Muscle of leg (tissue), 11 donors: ENCODE measurements around the gene PAK6. TPM values are rescaled to one million over a fixed set of nuclear protein-coding genes. Genes with fewer than 3 reads are reported as not detected.

Experiments
- DNase-seq: peaks from one replicate; pipeline ENCODE4 v3.0.0; 2013
- H3K27ac ChIP-seq: one replicate; pipeline ENCODE4 v1.5.1; 2013; ENCODE audit warnings: mild to moderate bottlenecking, low read length, control low read depth
- H3K27me3 ChIP-seq: one replicate; pipeline ENCODE4 v1.6.1; 2013; ENCODE audit warnings: low read length; ENCODE audit not compliant: control insufficient read depth, insufficient read depth
- H3K36me3 ChIP-seq: one replicate; pipeline ENCODE4 v1.6.1; 2013; ENCODE audit warnings: low read length; ENCODE audit not compliant: control insufficient read depth, insufficient read depth
- H3K4me1 ChIP-seq: one replicate; pipeline ENCODE4 v1.6.1; 2013; ENCODE audit warnings: low read length; ENCODE audit not compliant: control insufficient read depth, insufficient read depth
- H3K4me3 ChIP-seq: one replicate; pipeline ENCODE4 v1.5.1; 2013; ENCODE audit warnings: low read length, control low read depth
- H3K9me3 ChIP-seq: replicated peaks from 2 replicates; pipeline ENCODE4 v1.6.1; 2013; ENCODE audit warnings: low read depth, low read length; ENCODE audit not compliant: control insufficient read depth
- WGBS: methylation state at CpG from one replicate; pipeline ENCODE4 v1.1.5; 2013; ENCODE audit warnings: missing lambda C conversion rate; ENCODE audit not compliant: insufficient coverage; 5-methylcytosine and 5-hydroxymethylcytosine counted together
- polyA plus RNA-seq, 8 donors: library from polyadenylated mRNA; unstranded; fragments of 120-200 nt; gene quantifications; one replicate each; pipeline versions ENCODE4 v1.2.1 to v1.2.3, GENCODE V29; 2013; ENCODE audit warnings: inconsistent platforms in 1 of 8, low replicate concordance in 1 of 8; ENCODE audit not compliant: insufficient read length in 8 of 8, insufficient read depth in 1 of 8
- total RNA-seq: library from RNA; stranded (reverse); fragments of 120-200 nt; gene quantifications from one replicate; pipeline ENCODE4 v1.2.4, GENCODE V29; 2013

Gene PAK6
- total and polyA plus RNA-seq, 9 donors = 0.29 to 1.6 (median 0.53) TPM

DNA sequence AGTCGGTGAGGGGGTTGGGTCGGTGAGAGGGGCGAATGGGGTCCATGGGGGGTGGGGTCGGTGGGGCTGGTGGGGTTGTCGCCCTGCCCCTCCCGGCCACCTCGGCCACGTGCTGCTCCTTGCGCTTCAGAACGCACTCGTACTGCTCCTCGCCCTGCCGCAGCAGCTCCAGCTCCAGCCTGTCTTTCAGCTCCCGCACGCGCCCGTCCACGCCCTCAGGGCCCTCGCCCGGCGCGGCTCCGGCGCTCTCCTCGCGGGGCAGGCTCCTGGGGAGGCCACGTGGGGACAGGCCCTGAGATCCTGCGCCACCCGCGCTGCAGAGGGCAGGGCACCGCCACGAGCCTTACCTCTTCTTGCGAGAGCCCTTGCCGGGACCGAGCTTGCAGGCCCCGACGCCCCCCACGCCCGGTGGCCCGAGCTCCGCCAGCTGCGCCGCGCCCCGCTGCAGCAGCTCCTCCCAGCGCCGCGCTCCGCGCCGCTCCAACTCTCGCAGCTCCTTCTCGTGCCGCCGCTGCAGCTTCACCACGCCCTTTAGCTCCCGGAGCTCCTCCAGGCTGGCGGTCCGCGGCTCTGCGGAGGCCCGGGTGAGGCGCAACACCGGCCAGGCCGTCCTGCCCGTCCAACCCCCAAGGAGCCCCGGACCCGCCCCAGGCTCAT lies 52.2 kb downstream of the PAK6 start:
- peak; percentile 70 for DNase-seq
- no peak overlapping the region for H3K27ac ChIP-seq
- no peaks in the 10 kb centered on the region for H3K36me3 ChIP-seq

DNA sequence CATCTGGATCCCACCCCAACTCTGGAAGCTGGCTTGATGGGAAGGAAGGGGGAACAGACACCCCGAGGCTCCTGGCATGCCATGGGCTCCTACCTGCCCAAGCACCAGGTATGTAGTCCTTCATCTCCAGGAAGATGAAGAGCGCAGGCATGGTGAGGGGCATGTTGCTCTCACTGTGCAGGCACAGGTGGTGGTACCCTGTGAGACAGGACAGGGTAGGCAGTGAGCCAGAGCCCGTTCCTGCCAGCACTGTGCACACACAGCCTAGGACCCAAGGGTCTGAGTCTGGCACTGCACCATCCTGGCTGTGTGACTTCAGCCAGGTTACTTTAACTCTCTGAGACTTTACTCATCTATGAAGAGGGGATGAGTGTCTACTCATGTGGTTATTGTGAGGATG lies 53.4 kb downstream of the PAK6 start:
- H3K4me3 ChIP-seq = no peak overlapping the region
- no peaks in the 10 kb centered on the region for H3K9me3 ChIP-seq
- no peak overlapping the region for H3K27ac ChIP-seq
- H3K4me1 ChIP-seq = peaks cover 23% of the 10 kb centered on the region
- no peak for DNase-seq
- 100% methylated on average over 1 of the region's 3 CpGs for WGBS
- H3K36me3 ChIP-seq = no peaks in the 10 kb centered on the region
- peaks cover 40% of the 10 kb centered on the region for H3K27me3 ChIP-seq

More for the DNA sequence above, 52.2 kb downstream of the PAK6 start:
- Histone ChIP-seq H3K4me3 (peak overlapping the region; percentile 21), H3K9me3 (no peaks in the 10 kb centered on the region), H3K27me3 (peaks cover 41% of the 10 kb centered on the region), H3K4me1 (peaks cover 33% of the 10 kb centered on the region)
- 3% methylated on average over 60 of the region's 68 CpGs for WGBS

DNA sequence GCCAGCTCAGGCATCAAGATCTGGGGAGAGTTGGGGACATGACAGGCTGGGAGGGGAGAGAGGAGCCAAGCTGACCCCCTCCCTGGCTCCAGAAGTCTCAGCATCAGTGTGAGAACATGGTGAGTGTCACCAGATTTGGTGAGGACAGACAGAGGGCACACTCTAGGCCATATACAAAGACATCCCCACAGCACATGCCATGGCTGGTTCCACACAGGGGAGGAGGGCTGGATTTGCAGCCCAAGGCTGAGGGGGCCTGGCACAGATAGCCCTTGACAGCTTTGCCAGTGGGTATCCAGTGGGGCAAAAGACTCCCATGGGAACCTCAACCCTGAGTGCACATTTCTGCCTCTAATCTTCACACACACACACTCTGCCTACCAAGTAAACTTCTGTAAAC lies 54.1 kb downstream of the PAK6 start:
- H3K27ac ChIP-seq = no peak overlapping the region
- peaks cover 21% of the 10 kb centered on the region for H3K4me1 ChIP-seq
- no peaks in the 10 kb centered on the region for H3K36me3 ChIP-seq
- H3K9me3 ChIP-seq = no peaks in the 10 kb centered on the region
- no peak overlapping the region for H3K4me3 ChIP-seq
- no peak for DNase-seq
- peaks cover 41% of the 10 kb centered on the region for H3K27me3 ChIP-seq

DNA sequence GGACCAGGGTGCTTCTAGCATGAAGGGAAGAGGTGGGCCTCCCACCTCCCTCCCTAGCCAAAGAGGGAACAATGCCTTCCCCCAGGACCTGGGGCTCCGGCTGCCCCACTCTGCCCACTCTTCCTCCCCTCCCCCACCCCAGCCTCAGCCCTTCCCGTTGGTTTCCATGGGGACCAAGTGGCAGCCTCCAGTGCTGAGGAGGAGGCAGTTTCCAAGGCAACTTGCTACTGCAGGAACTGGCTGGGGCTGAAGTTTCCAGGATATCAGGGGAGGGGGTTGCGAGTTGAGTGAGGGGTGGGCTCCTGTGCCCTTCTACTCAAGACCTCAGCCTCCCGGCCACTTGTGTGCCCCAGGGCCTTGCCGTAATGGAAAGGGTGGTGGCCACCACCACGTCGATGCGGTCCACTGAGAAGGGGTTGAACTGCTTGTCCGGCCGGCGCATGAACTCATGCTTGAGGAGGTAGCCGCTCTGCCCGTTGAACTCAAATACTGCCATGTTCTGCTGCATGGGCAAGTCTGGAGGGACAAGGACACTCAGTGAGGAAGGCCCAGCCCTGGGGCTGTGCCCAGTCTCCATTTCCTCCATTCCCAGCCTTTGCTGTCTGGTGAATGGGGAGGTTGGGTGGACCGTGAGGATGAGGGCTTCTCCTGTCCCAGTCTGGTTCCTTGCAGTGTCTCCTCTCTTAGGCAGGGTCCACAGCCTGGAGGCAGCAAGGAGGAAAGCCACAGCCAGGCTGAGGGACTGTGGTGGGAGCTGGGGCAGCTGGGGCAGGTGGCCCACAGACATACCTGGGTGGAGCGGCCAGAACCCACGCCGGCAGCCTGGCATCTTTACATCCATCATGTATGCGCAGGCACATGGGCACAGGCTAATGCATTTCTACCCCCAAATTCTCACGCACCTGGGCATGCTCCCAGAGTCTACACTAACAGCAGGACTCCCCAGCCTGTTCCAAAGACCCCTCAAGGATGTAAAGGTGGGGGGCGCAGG lies 55.3 kb downstream of the PAK6 start:
- WGBS = 91% methylated on average over 12 of the region's 20 CpGs

DNA sequence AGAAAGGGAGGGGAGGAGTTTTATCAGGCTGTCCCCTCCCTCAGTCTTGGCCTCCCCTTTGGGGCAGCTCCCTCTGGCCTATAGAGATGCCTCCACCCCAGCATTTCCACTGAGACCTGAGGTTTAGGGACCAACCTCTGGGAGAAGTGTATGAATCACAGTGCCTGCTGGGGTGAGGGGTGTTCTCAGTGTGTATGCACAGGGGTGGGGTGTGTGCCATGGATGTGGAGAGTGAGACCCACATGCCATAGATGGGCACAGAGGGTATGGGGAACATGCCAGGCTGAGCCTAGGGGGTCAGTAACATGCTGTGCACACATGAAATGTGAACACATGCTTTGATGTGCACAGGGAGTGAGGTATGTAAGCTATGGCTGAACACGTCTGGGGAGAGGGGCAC lies 56.4 kb downstream of the PAK6 start:
- H3K27me3 ChIP-seq = peaks cover 36% of the 10 kb centered on the region
- H3K9me3 ChIP-seq = peaks cover 3% of the 10 kb centered on the region
- H3K36me3 ChIP-seq = no peaks in the 10 kb centered on the region
- H3K4me3 ChIP-seq = no peak overlapping the region
- no peak overlapping the region for H3K27ac ChIP-seq
- 75% methylated on average over 1 of the region's 1 CpG for WGBS
- no peak for DNase-seq
- peaks cover 13% of the 10 kb centered on the region for H3K4me1 ChIP-seq

More for the DNA sequence above, 55.3 kb downstream of the PAK6 start:
- Histone ChIP-seq H3K4me3 (no peak overlapping the region), H3K27me3 (peaks cover 39% of the 10 kb centered on the region), H3K9me3 (no peaks in the 10 kb centered on the region), H3K27ac (no peak overlapping the region), H3K36me3 (no peaks in the 10 kb centered on the region), H3K4me1 (peaks cover 20% of the 10 kb centered on the region)
- no peak for DNase-seq

DNA sequence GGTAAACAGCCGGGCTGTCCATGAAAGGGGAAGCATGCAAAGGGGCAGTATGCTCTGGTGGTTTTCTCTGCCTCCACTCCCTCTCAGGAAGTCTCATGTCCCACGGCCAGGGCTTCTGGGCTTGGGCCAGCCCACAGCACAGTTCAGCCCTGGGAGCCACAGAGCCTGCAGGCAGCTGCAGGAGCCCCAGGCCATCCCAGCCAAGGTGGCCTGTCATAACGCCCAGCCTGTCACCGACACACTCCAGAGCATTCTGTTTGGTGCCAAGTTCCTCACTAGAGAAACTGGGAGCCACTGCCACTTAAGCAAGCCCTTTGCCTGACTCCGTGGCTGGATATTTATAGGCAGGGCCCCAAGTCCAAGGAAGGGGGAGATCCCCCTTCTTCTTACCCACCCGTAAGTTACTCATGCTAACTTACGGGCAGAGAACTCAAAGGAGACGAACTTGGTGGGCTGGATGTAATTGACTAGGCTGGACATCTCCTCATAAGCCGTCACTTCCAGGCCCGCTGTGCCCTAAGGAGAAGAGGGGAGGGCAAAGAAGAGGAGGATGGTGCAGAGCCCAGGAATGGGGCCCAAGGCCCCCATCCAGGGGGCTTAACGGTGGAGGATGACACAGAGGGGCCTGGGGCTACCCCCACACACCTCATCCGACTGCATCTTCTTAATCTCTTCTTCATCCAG lies 57.2 kb downstream of the PAK6 start:
- H3K27me3 ChIP-seq = peaks cover 33% of the 10 kb centered on the region
- no peak overlapping the region for H3K4me3 ChIP-seq
- peaks cover 6% of the 10 kb centered on the region for H3K9me3 ChIP-seq
- no peak overlapping the region for H3K27ac ChIP-seq
- no peaks in the 10 kb centered on the region for H3K36me3 ChIP-seq
- H3K4me1 ChIP-seq = peaks cover 9% of the 10 kb centered on the region
- no peak for DNase-seq
- 25% methylated on average over 5 of the region's 12 CpGs for WGBS

DNA sequence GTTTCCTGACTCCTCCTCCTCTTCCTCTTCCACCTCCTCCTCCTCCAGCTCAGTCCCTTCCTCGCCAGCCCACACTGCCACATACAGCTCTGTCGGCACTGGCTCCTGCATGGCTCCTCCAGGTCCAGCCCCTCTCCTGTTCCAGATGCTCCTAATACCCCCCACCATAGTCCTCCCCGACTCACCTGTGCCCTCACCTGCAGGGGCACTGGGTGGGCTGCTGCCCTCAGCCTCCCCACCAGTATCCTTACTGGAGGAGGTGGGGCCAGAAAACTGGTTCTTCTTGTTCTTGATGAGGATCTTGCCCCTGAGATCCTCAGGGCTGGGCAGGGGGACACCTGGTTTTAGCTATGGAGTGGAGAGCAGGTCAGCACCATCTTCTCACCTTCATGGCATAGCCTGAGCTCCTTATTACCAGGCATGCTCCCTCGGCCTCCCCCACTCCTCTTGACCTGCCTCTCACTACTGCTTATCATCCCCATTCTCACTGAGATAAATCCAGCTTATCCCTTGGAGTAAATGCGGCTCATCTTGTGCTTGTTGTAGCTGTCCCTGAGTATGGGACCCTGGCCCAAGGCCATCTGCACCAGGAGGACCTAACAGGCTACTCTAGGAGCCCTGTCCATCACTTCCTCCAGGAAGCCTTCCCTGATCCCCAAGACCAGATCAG lies 57.8 kb downstream of the PAK6 start:
- Histone ChIP-seq H3K9me3 (peaks cover 6% of the 10 kb centered on the region), H3K27ac (no peak overlapping the region), H3K36me3 (no peaks in the 10 kb centered on the region), H3K27me3 (peaks cover 28% of the 10 kb centered on the region), H3K4me3 (no peak overlapping the region), H3K4me1 (peaks cover 4% of the 10 kb centered on the region)
- no peak for DNase-seq
- 81% methylated on average over 3 of the region's 5 CpGs for WGBS

DNA sequence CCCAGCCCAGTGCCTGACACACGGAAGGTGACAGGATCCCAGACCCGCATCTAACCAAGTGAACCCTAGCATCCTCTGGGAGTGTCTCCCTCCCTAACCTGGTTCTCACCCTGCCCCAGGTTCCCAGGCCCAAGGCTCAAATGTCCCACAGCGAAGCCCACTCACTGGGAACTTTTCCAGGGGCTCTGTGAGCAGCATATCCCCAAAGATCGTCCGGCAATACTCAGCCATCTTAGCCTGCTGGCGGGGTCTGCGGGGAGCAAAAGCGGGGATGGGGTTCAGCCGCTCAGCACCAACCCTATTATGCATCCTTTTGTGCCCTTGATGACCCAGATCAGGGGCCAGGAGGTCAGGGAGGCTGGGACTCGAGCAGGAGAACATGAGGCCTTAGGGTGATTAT lies 58.5 kb downstream of the PAK6 start:
- Histone ChIP-seq H3K4me1 (peaks cover 4% of the 10 kb centered on the region), H3K4me3 (no peak overlapping the region), H3K27me3 (peaks cover 21% of the 10 kb centered on the region), H3K9me3 (peaks cover 6% of the 10 kb centered on the region), H3K27ac (no peak overlapping the region), H3K36me3 (no peaks in the 10 kb centered on the region)
- WGBS = 77% methylated on average over 6 of the region's 10 CpGs
- DNase-seq = no peak

DNA sequence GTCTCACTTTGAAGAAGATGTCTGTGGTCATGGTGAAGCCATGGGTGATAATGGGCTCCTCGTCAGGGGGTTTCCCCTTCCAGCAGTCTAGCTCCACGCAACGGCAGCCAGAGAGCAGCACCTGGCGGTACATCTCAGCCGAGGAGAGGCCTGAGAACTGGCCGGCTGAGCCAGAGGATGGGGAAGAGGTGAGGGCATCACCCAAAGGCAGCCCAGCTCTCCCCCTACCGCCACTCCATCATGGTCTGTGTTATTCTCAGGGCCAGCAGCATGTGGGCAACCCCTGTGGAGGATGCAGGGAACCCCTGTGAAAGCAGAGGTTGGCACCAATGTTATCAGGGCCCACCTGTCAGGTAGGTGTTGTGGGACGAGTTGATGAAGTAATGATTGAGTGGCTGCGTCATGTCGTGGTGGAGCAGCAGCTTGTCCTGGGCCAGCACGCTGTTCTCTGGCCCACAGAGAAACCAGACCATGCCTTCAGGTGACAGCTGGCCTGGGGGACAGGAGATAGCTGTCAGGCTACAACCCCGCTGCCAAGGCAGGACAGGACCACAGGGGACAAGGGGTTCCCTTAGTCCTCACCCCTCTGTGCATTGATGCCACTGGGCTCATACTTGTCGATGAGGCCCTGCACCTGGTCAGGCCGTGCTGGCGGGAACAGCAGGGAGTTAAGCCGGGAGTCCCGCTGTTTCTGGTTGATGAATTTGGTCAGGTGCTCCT lies 59.5 kb downstream of the PAK6 start:
- no peaks in the 10 kb centered on the region for H3K36me3 ChIP-seq
- H3K27me3 ChIP-seq = peaks cover 14% of the 10 kb centered on the region
- 92% methylated on average over 16 of the region's 17 CpGs for WGBS
- peaks cover 4% of the 10 kb centered on the region for H3K4me1 ChIP-seq
- peaks cover 6% of the 10 kb centered on the region for H3K9me3 ChIP-seq
- no peak overlapping the region for H3K4me3 ChIP-seq
- DNase-seq = no peak
- H3K27ac ChIP-seq = no peak overlapping the region
